ENCODE measurements around the gene RNF207.
A peak's percentile ranks its signal among the peaks of the same experiment; 100 is the strongest.

RNF207 gene

DNA sequence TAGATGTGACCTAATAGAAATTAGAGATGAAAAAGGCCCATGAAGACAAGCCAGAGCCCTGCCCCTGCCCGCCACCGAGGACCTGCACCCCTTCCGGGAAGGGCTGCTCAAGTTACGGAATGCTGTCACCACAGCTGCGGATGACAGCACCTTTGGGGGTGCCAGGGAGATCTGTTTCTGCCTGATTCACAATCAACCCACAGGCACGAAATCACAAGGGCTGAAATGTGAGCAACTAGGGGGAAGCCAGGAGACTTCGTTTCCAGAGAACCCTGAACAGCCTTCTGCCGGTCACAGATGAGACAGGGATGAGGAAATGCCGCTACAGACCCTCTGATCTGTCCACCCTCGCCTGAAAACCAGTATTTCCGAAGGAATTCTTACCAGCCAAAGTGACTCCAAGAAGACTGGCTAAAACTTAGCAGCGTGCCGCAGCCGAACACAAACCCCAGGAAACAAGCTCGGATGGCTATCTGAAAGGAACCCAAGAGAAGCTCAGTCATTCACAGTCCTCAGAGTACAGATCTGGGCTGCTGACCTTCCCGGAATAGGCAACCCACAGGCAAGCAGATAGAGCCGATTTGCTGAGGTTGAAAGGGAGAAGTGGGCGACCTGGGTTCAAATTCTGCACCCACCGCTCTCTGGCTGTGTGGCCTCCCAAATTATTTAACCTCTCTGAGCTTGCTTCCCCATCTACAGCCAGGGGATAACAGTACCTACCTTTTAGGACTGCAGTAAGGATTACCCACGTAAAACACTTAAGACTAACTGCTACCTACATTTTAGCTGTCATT, 28.8 kb downstream of the RNF207 start:
- peak overlapping the region; percentile 82 for H3K4me2 ChIP-seq (ENCODE audit: low read depth, low read length, poor library complexity, severe bottlenecking)
- H2AFZ ChIP-seq (ENCODE audit: low read depth, low read length, severe bottlenecking), result no peak overlapping the region
- H3K27me3 ChIP-seq (ENCODE audit: low read length), result no peaks in the 10 kb centered on the region
- H3K27ac ChIP-seq (ENCODE audit: low read depth, low read length), result peak overlapping the region; percentile 56
- H3K9me3 ChIP-seq (ENCODE audit: insufficient read depth, low read length), result no peaks in the 10 kb centered on the region
- H3K79me2 ChIP-seq (ENCODE audit: insufficient read depth, low read length), result peaks cover 24% of the 10 kb centered on the region
- H3K9me2 ChIP-seq (replicated peaks; ENCODE audit: insufficient read depth, low read length), result no peaks in the 10 kb centered on the region
- peaks cover 14% of the 10 kb centered on the region; the same call in 1 of the 2 replicates for H3F3A ChIP-seq (ENCODE audit: insufficient read depth)
- H3K4me3 ChIP-seq (ENCODE audit: insufficient read depth, low read length, poor library complexity, severe bottlenecking), result peak overlapping the region; percentile 96
- no peaks in the 10 kb centered on the region for H4K20me1 ChIP-seq (ENCODE audit: low read depth, low read length)
- H3K36me3 ChIP-seq (ENCODE audit: low read length), result peaks cover 11% of the 10 kb centered on the region; the same call in 1 of the 2 replicates
- H3K9ac ChIP-seq (ENCODE audit: low read length), result peak overlapping the region; percentile 84
- no peak for TF ChIP-seq CTCF (IDR thresholded peaks at IDR 0.05; ENCODE audit: insufficient read depth, low read length, poor library complexity, severe bottlenecking)
- TF ChIP-seq EZH2phosphoT487 (conservative IDR thresholded peaks at IDR 0.05; ENCODE audit: low read length), result no peak

DNA sequence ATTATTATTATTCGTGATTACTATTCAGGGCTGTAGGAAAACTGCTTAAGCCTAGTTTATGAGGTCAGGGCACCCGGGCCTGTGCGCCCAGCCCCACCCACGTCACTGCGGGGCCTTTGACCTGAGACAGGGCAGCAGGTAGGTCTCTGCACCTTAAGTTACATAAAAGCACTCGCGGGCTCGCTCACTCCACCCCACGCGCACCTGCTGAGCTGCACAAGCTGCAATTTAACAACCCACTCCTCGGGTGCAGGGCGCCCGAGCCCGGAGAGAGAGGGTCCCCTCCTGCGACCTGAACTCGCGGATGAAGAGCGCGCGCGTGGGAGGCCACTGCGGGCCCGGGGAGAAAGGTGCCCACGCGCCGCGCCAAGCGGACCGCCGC, 29.4 kb downstream of the RNF207 start:
- Histone ChIP-seq H3K4me3 (ENCODE audit: insufficient read depth, low read length, poor library complexity, severe bottlenecking) (peak overlapping the region; percentile 96), H3K9ac (ENCODE audit: low read length) (peak overlapping the region; percentile 84), H4K20me1 (ENCODE audit: low read depth, low read length) (no peaks in the 10 kb centered on the region), H2AFZ (ENCODE audit: low read depth, low read length, severe bottlenecking) (no peak overlapping the region), H3K27ac (ENCODE audit: low read depth, low read length) (peak overlapping the region; percentile 56), H3K9me2 (replicated peaks; ENCODE audit: insufficient read depth, low read length) (no peaks in the 10 kb centered on the region), H3K79me2 (ENCODE audit: insufficient read depth, low read length) (peaks cover 24% of the 10 kb centered on the region), H3F3A (ENCODE audit: insufficient read depth) (peaks cover 11% of the 10 kb centered on the region; the same call in 1 of the 2 replicates), H3K36me3 (ENCODE audit: low read length) (peaks cover 11% of the 10 kb centered on the region; the same call in 1 of the 2 replicates), H3K4me2 (ENCODE audit: low read depth, low read length, poor library complexity, severe bottlenecking) (peak overlapping the region; percentile 82), H3K9me3 (ENCODE audit: insufficient read depth, low read length) (no peaks in the 10 kb centered on the region), H3K27me3 (ENCODE audit: low read length) (no peaks in the 10 kb centered on the region)
- no peak for TF ChIP-seq CTCF (IDR thresholded peaks at IDR 0.05; ENCODE audit: insufficient read depth, low read length, poor library complexity, severe bottlenecking)
- no peak for TF ChIP-seq EZH2phosphoT487 (conservative IDR thresholded peaks at IDR 0.05; ENCODE audit: low read length)

DNA sequence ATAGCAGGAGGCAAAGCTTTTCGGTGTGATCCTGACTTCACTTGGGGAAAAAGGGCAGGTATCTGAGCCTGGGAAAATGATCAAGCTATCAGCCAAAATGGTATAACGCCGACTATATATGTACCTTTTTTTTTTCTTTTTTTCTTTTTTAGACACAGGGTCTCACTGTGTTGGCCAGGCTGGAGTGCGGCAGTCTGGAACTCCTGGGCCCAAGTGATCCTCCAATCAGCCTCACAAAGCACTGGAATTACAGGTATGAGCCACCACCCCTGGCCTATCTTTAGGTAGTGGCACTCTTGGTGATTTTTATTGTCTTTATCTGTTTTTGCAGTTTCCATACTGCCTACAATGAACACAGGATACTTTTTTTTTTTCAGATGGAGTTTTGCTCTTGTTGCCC, 31.2 kb downstream of the RNF207 start:
- Histone ChIP-seq H3K36me3 (ENCODE audit: low read length) (peaks cover 5% of the 10 kb centered on the region; the same call in 1 of the 2 replicates), H2AFZ (ENCODE audit: low read depth, low read length, severe bottlenecking) (no peak overlapping the region), H3K4me3 (ENCODE audit: insufficient read depth, low read length, poor library complexity, severe bottlenecking) (no peak overlapping the region), H3K27ac (ENCODE audit: low read depth, low read length) (no peak overlapping the region), H3K79me2 (ENCODE audit: insufficient read depth, low read length) (peaks cover 24% of the 10 kb centered on the region), H3K9me2 (replicated peaks; ENCODE audit: insufficient read depth, low read length) (no peaks in the 10 kb centered on the region), H3K9me3 (ENCODE audit: insufficient read depth, low read length) (no peaks in the 10 kb centered on the region), H3K4me2 (ENCODE audit: low read depth, low read length, poor library complexity, severe bottlenecking) (no peak overlapping the region), H3K9ac (ENCODE audit: low read length) (no peak overlapping the region), H4K20me1 (ENCODE audit: low read depth, low read length) (no peaks in the 10 kb centered on the region), H3K27me3 (ENCODE audit: low read length) (no peaks in the 10 kb centered on the region), H3F3A (ENCODE audit: insufficient read depth) (no peaks in the 10 kb centered on the region)
- no peak for TF ChIP-seq CTCF (IDR thresholded peaks at IDR 0.05; ENCODE audit: insufficient read depth, low read length, poor library complexity, severe bottlenecking)

Measured in SU-DHL-6 (cell line).